Colonic mucosa (tissue), 4 donors: ENCODE data around the gene IMMP2L. TPM values are rescaled to one million over a fixed set of nuclear protein-coding genes. Genes with fewer than 3 reads are reported as not detected.
A peak's percentile ranks its signal among the peaks of the same experiment; 100 is the strongest.

Source experiments
- DNase-seq: peaks from one replicate; pipeline ENCODE4 v3.0.0-alpha.2; 2020
- H3K27ac ChIP-seq: fragments of 200-600 bp; one replicate; pipeline ENCODE4 v1.8.0; 2021
- H3K27me3 ChIP-seq: fragments of 200-600 bp; one replicate; pipeline ENCODE4 v1.8.0; 2021
- H3K36me3 ChIP-seq: fragments of 200-600 bp; one replicate; pipeline ENCODE4 v1.8.0; 2021
- H3K4me1 ChIP-seq: fragments of 200-600 bp; one replicate; pipeline ENCODE4 v1.8.0; 2021; ENCODE audit warnings: mild to moderate bottlenecking
- H3K4me3 ChIP-seq: fragments of 200-600 bp; one replicate; pipeline ENCODE4 v1.8.0; 2021
- H3K9ac ChIP-seq, 2 donors: one replicate each; pipeline ENCODE4 v1.7.0; 2013; ENCODE audit warnings: control low read depth in 2 of 2, low read depth in 2 of 2, low read length in 2 of 2
- H3K9me3 ChIP-seq: fragments of 200-600 bp; one replicate; pipeline ENCODE4 v1.8.0; 2021
- intact Hi-C: fragments of 100-400 bp; cut with DNase I; formaldehyde crosslinking; loops from one replicate; pipeline ENCODE4 v1.14.1; 2022
- total RNA-seq, 2 donors: library from RNA; stranded (reverse); fragmentation: NEBNext Ultra II Directional in 1 of 2; extraction: Animal tissue kit (Norgen Biotek cat#: 25700) in 1 of 2; gene quantifications; one replicate each; pipeline ENCODE4 v1.2.1, GENCODE V29; 2021
- TF ChIP-seq, protein P1 (sequence below): fragments of 200-600 bp; IDR thresholded peaks from one replicate; pipeline ENCODE4 v1.8.0; 2022; ENCODE audit warnings: antibody characterized with exemption, mild to moderate bottlenecking
- donor health status: healthy.
- donor health status: DM: no; HTN: no; CAD: no.
- donor health status: DM: no; HTN: no; CAD: no.

Gene IMMP2L
- total RNA-seq, 2 donors from 2014 or later, result 13.4 to 15.4 TPM

DNA sequence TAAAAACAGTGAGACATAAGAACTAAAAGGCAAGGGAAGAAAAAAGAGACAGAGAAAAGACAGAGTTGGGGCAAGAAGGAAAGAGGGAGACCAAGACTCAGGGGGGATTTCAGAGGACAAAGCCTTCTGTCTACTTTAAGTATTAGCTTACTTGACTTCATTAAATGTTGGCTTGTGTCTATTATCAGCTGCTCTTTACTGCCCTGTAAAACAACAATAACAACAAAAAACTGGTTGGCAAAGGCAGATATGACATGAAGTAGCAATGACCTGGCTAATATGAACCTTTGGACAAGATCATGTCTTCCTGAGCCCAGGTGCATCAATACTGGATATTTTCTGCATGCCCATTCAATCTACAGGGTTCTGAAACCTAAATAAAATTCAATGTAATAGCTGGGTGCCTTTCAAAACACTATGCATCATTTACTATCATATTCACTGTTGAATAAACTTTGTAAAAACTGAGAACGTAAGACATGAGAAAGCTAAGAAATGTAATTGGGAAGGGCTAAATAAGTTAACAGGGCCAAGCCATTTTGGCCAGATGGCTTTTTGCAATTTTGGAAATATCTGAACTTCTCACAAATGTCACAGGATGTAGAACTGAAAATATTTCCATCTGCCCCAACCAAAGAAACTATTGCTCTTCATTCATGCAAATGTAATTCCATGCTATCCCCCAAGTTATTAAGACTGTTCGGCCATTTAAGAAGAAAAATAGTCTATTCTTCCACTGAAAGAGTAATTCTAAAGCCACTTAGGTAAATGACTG is 422.0 kb downstream of the IMMP2L start:
- H3K9ac ChIP-seq, result no peak overlapping the region
- H3K4me1 ChIP-seq, result no peaks in the 10 kb centered on the region
- TF ChIP-seq, protein P1, sequence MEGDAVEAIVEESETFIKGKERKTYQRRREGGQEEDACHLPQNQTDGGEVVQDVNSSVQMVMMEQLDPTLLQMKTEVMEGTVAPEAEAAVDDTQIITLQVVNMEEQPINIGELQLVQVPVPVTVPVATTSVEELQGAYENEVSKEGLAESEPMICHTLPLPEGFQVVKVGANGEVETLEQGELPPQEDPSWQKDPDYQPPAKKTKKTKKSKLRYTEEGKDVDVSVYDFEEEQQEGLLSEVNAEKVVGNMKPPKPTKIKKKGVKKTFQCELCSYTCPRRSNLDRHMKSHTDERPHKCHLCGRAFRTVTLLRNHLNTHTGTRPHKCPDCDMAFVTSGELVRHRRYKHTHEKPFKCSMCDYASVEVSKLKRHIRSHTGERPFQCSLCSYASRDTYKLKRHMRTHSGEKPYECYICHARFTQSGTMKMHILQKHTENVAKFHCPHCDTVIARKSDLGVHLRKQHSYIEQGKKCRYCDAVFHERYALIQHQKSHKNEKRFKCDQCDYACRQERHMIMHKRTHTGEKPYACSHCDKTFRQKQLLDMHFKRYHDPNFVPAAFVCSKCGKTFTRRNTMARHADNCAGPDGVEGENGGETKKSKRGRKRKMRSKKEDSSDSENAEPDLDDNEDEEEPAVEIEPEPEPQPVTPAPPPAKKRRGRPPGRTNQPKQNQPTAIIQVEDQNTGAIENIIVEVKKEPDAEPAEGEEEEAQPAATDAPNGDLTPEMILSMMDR, result no peak
- intact Hi-C loops, result no loop called here
- no peak overlapping the region for H3K4me3 ChIP-seq
- DNase-seq, result no peak
- no peaks in the 10 kb centered on the region for H3K36me3 ChIP-seq
- no peak overlapping the region for H3K27ac ChIP-seq
- no peaks in the 10 kb centered on the region for H3K9me3 ChIP-seq
- H3K27me3 ChIP-seq, result no peaks in the 10 kb centered on the region

DNA sequence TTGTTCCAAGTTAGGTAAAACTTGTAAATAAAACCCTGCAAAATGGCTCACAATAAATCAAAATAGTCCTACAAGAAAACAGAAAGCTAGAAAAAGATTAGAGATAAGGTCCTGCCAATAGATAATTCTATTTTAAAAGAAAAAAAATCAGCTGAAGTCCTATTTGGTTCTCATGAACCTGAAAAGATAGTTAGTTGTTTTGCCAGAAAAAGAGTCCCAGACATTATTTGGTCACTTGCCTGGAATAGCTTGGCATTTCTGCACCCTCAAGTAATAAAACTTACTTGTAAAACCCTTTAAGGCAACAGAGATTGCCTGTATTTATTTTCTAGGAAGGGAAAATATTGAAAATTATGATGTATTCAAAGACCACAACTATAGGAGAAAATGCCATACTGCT is 423.7 kb downstream of the IMMP2L start:
- Histone ChIP-seq H3K27ac (no peak overlapping the region), H3K9me3 (no peaks in the 10 kb centered on the region), H3K9ac (no peak overlapping the region), H3K27me3 (no peaks in the 10 kb centered on the region), H3K4me1 (no peaks in the 10 kb centered on the region), H3K36me3 (no peaks in the 10 kb centered on the region), H3K4me3 (no peak overlapping the region)
- DNase-seq, result no peak
- intact Hi-C loops, result no loop called here
- TF ChIP-seq, protein P1, result no peak

DNA sequence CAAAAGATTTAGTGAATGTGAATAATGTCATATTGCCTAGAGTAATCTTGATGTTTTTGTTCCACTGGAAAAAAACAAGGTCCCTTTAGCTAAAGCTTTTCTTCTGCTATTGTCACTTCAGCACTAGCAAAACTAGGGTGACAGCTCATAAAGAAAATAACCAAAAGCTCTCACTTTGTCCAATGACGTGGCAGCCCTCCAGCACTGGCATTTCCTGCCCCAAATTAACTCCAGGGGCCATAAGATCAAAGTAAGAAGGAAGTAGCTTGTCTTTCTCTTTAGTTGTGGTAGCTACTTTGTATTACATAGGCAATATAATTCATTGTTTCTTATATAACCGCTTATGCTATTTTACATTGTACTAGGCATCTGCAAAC is 424.1 kb downstream of the IMMP2L start:
- peak; percentile 26 for DNase-seq
- intact Hi-C loops, result no loop called here
- no peak overlapping the region for H3K4me3 ChIP-seq
- H3K27ac ChIP-seq, result no peak overlapping the region
- H3K27me3 ChIP-seq, result no peaks in the 10 kb centered on the region
- H3K36me3 ChIP-seq, result no peaks in the 10 kb centered on the region
- no peaks in the 10 kb centered on the region for H3K9me3 ChIP-seq
- no peaks in the 10 kb centered on the region for H3K4me1 ChIP-seq
- TF ChIP-seq, protein P1, result no peak
- no peak overlapping the region for H3K9ac ChIP-seq

DNA sequence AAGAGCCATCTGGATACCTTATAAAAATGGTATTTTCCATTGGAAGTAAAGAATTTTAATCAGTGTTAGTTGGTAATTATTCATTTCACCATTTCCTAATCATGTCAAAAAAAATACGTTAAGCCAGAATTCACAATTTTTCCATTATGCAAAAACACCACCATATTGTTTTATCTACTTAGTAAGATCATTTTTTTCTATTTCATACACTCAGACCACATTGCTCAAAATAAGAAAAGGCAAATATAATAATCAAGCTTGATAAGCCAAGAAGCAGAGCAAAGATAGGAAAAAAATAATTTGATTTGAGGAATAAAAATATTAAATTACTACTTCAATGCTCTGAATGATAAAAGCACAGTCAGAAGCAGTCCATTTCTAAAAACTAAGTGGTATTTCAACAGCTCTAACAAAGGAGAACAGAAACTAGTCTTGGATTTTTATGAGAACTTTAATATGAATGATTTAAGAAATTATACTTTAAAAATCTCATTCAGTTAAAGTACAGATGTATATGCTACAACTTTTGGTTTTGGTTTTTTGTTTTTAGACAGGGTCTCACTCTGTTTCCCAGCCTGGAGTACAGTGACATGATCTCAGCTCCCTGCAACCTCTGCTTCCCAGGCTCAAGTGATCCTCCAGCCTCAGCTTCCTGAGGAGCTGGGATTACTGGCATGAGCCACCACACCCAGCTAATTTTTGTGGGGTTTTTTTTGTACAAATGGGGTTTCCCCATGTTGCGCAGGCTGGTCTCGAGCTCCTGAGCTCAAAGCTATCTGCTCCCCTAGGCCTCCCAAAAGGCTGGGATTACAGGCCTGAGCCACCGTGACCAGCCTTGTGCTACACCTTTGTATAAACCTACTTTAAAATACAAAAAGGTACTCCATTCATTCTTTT is 424.7 kb downstream of the IMMP2L start:
- Histone ChIP-seq H3K9ac (no peak overlapping the region), H3K4me3 (no peak overlapping the region), H3K36me3 (no peaks in the 10 kb centered on the region), H3K9me3 (no peaks in the 10 kb centered on the region), H3K27ac (no peak overlapping the region), H3K4me1 (no peaks in the 10 kb centered on the region), H3K27me3 (no peaks in the 10 kb centered on the region)
- intact Hi-C loops, result no loop called here
- TF ChIP-seq, protein P1, result no peak
- no peak for DNase-seq

DNA sequence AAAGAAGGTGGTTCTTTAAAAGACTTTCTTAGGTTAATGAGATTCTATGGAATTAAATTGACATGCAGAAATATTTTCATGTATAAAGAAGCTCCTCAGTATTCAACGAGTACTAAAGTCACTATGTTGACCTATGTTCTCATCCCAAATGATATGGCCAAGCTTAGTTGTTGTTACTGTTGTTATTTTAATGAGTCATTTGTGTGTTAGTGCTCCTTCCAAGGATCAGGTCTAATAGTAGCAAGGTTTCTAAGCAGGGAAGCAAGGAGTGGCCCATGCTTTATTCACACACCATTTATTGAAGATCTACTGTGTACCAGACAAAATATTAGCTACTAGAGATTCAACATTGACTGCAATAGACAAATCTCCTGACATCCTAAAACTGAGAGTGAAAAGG is 429.5 kb downstream of the IMMP2L start:
- DNase-seq, result no peak
- intact Hi-C loops, result no loop called here
- Histone ChIP-seq H3K27me3 (no peaks in the 10 kb centered on the region), H3K9ac (no peak overlapping the region), H3K36me3 (no peaks in the 10 kb centered on the region), H3K27ac (no peak overlapping the region), H3K4me1 (no peaks in the 10 kb centered on the region), H3K9me3 (no peaks in the 10 kb centered on the region), H3K4me3 (no peak overlapping the region)
- TF ChIP-seq, protein P1, result no peak
